Neural progenitor cell (in vitro differentiated cells): ENCODE measurements around the gene DMWD. TPM values are rescaled to one million over a fixed set of nuclear protein-coding genes. Genes with fewer than 3 reads are reported as not detected.
A peak's percentile ranks its signal among the peaks of the same experiment; 100 is the strongest.

Source experiments
- DNase-seq: peaks from one replicate; pipeline ENCODE4 v3.0.0-alpha.2; 2016; ENCODE audit warnings: low spot score
- H2AFZ ChIP-seq: fragments of 200-600 bp; sonication (generic); replicated peaks from 2 replicates; pipeline ENCODE4 v1.6.1; 2016; ENCODE audit warnings: antibody characterized with exemption
- H3F3A ChIP-seq: fragments of 200-600 bp; sonication (generic); 2 replicates; pipeline ENCODE4 v1.6.1; 2016; ENCODE audit warnings: antibody characterized with exemption, low read depth
- H3K27ac ChIP-seq: fragments of 200-600 bp; sonication (generic); 2 replicates; pipeline ENCODE4 v1.5.1; 2016; ENCODE audit warnings: mild to moderate bottlenecking
- H3K27me3 ChIP-seq: fragments of 200-600 bp; sonication (generic); 2 replicates; pipeline ENCODE4 v1.6.1; 2016; ENCODE audit warnings: mild to moderate bottlenecking, moderate library complexity
- H3K36me3 ChIP-seq: fragments of 200-600 bp; sonication (generic); 2 replicates; pipeline ENCODE4 v1.5.1; 2016
- H3K4me1 ChIP-seq: fragments of 200-600 bp; sonication (generic); 2 replicates; pipeline ENCODE4 v1.6.1; 2016; ENCODE audit warnings: mixed run types
- H3K4me2 ChIP-seq: fragments of 200-600 bp; sonication (generic); 2 replicates; pipeline ENCODE4 v1.6.1; 2016
- H3K4me3 ChIP-seq: fragments of 200-600 bp; sonication (generic); 2 replicates; pipeline ENCODE4 v1.5.1; 2016
- H3K79me2 ChIP-seq: fragments of 200-600 bp; sonication (generic); 2 replicates; pipeline ENCODE4 v1.6.1; 2016; ENCODE audit warnings: low read depth
- H3K9ac ChIP-seq: fragments of 200-600 bp; sonication (generic); 2 replicates; pipeline ENCODE4 v1.6.1; 2016
- H3K9me3 ChIP-seq: fragments of 200-600 bp; sonication (generic); 2 replicates; pipeline ENCODE4 v1.5.1; 2016; ENCODE audit warnings: low read depth
- H4K20me1 ChIP-seq: fragments of 200-600 bp; sonication (generic); 2 replicates; pipeline ENCODE4 v1.6.1; 2016; ENCODE audit warnings: low read depth
- H3K27ac Mint-ChIP-seq: 3 replicates; pipeline ENCODE4 v1.8.0; 2021; ENCODE audit warnings: mixed read lengths
- H3K27me3 Mint-ChIP-seq: 2 replicates; pipeline ENCODE4 v1.8.0; 2022; ENCODE audit warnings: low read depth, mild to moderate bottlenecking, inconsistent platforms, moderate library complexity, mixed read lengths; ENCODE audit not compliant: insufficient read depth
- H3K36me3 Mint-ChIP-seq: 3 replicates; pipeline ENCODE4 v1.8.0; 2021; ENCODE audit warnings: mixed read lengths
- H3K4me1 Mint-ChIP-seq: 3 replicates; pipeline ENCODE4 v1.8.0; 2021; ENCODE audit warnings: mixed read lengths
- H3K4me3 Mint-ChIP-seq: 3 replicates; pipeline ENCODE4 v1.8.0; 2021; ENCODE audit warnings: mild to moderate bottlenecking, moderate library complexity, mixed read lengths
- H3K9me3 Mint-ChIP-seq: 3 replicates; pipeline ENCODE4 v1.8.0; 2020; ENCODE audit warnings: mixed read lengths
- EZH2 ChIP-seq: fragments of 200-600 bp; sonication (generic); IDR thresholded peaks from 2 replicates; pipeline ENCODE4 v1.6.1; 2017; ENCODE audit warnings: antibody characterized with exemption, mild to moderate bottlenecking, moderate library complexity
- EZH2phosphoT487 ChIP-seq: fragments of 200-600 bp; sonication (generic); IDR thresholded peaks from 2 replicates; pipeline ENCODE4 v1.6.1; 2017; ENCODE audit warnings: antibody characterized with exemption
- total RNA-seq: library from RNA; depleted of rRNA; stranded (reverse); fragments of >200 nt; gene quantifications from 2 replicates; pipeline ENCODE4 v1.2.3, GENCODE V29; 2015; ENCODE audit warnings: low replicate concordance
- TF ChIP-seq, protein P1 (sequence below): fragments of 200-600 bp; sonication (generic); IDR thresholded peaks from 2 replicates; pipeline ENCODE4 v1.5.1; 2017; ENCODE audit warnings: antibody characterized with exemption, mild to moderate bottlenecking

The DMWD gene
- total RNA-seq, 1 donor from 2014 or later: 22.8 TPM

DNA sequence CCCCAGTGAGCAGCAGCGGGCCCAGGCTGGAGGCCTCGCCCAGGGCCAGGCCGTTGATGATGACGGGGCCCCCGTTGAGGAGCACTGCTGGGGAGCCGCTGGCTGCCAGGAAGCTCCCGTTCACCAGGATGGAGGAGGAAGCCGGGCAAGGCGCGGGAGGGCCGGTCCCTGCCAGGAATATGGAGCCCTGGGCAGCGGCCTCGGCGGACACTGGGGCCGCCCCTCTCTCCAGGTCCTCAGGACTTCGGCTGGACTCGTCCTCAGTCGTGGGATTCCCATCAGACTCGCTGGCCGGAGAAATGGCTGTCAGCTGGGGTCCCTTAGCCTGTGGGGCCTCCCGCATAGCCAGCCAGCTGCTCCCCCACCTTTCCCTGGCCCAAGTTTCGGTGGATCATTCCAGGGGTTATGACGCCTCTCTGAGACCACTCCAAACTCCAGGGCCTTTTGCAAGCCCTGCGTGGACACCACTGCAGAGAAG, 25.7 kb downstream of the DMWD start:
- no peaks in the 10 kb centered on the region for H3K27me3 ChIP-seq
- Mint-ChIP-seq H3K9me3 (no peaks in the 10 kb centered on the region), H3K27ac (peak overlapping the region; percentile 85), H3K27me3 (peaks cover 15% of the 10 kb centered on the region), H3K4me3 (peak overlapping the region; percentile 92), H3K4me1 (peaks cover 17% of the 10 kb centered on the region), H3K36me3 (no peaks in the 10 kb centered on the region)
- H3K9me3 ChIP-seq: no peaks in the 10 kb centered on the region
- peaks cover 50% of the 10 kb centered on the region for H3F3A ChIP-seq
- no peak overlapping the region for H2AFZ ChIP-seq
- H3K27ac ChIP-seq: peak overlapping the region; percentile 68
- H3K79me2 ChIP-seq: peaks cover 25% of the 10 kb centered on the region
- H3K4me3 ChIP-seq: peak overlapping the region; percentile 86
- DNase-seq: peak; percentile 56
- H3K36me3 ChIP-seq: no peaks in the 10 kb centered on the region
- TF ChIP-seq, protein P1, sequence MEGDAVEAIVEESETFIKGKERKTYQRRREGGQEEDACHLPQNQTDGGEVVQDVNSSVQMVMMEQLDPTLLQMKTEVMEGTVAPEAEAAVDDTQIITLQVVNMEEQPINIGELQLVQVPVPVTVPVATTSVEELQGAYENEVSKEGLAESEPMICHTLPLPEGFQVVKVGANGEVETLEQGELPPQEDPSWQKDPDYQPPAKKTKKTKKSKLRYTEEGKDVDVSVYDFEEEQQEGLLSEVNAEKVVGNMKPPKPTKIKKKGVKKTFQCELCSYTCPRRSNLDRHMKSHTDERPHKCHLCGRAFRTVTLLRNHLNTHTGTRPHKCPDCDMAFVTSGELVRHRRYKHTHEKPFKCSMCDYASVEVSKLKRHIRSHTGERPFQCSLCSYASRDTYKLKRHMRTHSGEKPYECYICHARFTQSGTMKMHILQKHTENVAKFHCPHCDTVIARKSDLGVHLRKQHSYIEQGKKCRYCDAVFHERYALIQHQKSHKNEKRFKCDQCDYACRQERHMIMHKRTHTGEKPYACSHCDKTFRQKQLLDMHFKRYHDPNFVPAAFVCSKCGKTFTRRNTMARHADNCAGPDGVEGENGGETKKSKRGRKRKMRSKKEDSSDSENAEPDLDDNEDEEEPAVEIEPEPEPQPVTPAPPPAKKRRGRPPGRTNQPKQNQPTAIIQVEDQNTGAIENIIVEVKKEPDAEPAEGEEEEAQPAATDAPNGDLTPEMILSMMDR: no peak
- H4K20me1 ChIP-seq: peaks cover 23% of the 10 kb centered on the region
- peak overlapping the region; percentile 59 for H3K9ac ChIP-seq
- peaks cover 34% of the 10 kb centered on the region for H3K4me1 ChIP-seq
- peak overlapping the region; percentile 99 for H3K4me2 ChIP-seq

DNA sequence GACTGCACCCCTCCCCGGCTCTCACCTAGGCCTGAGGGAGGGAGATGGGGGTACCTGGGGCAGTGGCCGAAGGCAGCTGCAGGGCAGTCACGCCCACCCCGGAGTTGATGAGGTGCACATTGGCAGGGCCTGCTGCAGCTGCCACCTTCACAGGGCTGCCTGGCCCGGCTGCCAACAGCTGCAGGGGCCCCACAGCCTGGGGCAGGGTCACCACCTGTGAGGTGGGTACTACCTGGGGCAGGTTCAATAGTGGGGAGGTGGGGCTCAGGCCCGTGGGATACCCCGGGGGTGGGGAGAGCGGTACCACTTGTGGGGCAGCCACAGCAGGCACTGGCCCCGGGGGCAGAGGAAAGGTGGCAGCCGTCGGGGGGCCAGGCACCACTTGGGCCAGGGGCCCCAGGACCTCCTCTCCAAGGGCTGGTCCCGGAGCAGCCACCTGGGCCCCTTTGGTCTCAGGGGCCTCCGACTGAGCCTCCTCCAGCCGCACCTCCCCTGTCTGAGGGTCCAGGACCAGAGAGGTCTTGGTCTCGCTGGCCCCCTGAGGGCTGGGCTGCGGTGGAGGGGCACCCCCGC, 26.3 kb downstream of the DMWD start:
- no peaks in the 10 kb centered on the region for H3K9me3 ChIP-seq
- H3K27ac ChIP-seq: no peak overlapping the region
- no peaks in the 10 kb centered on the region for H3K36me3 ChIP-seq
- H3K4me1 ChIP-seq: peaks cover 34% of the 10 kb centered on the region
- H3K4me1 Mint-ChIP-seq: peaks cover 17% of the 10 kb centered on the region
- peaks cover 19% of the 10 kb centered on the region for H4K20me1 ChIP-seq
- H3K4me3 Mint-ChIP-seq: peak overlapping the region; percentile 27
- H3K27ac Mint-ChIP-seq: no peak overlapping the region
- H3K9ac ChIP-seq: no peak overlapping the region
- no peaks in the 10 kb centered on the region for H3K9me3 Mint-ChIP-seq
- no peaks in the 10 kb centered on the region for H3K36me3 Mint-ChIP-seq
- H3K4me2 ChIP-seq: peak overlapping the region; percentile 99
- H3F3A ChIP-seq: peaks cover 44% of the 10 kb centered on the region
- no peak for DNase-seq
- H2AFZ ChIP-seq: no peak overlapping the region
- H3K27me3 ChIP-seq: no peaks in the 10 kb centered on the region
- H3K79me2 ChIP-seq: peaks cover 25% of the 10 kb centered on the region
- peaks cover 15% of the 10 kb centered on the region for H3K27me3 Mint-ChIP-seq
- TF ChIP-seq, protein P1: no peak
- TF ChIP-seq EZH2phosphoT487: no peak
- TF ChIP-seq EZH2: no peak
- peak overlapping the region; percentile 86 for H3K4me3 ChIP-seq

DNA sequence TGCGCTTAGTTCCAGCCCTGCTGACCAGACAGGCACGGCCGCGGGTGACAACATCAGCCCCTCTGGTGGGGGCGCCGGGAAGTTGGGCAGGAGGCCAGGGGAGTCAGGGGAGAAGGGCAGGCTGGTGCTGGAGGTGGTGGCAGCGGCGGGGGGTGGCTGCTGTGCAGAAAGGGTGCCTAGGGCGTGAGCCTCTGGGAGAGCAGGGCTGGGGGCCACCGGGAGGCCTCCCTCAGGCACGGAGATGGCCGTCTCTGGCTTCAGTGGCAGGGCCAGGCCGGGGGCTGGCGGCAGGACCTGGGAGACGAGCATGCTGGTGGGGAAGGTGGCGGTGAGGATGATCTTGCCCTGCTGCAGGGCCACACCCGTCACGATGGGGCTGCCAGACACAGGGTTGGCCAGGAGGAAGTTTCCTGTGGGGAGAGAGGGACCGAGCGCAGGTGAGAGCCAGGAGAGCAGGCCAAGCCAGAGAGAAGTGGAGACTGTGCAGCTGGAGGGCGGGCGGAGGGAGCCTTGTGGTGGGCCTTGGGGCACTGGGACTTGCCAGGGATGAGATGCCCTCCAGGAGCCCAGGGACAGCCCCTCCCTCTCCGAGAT, 26.8 kb downstream of the DMWD start:
- Histone ChIP-seq H3K9ac (no peak overlapping the region), H3K4me1 (peaks cover 29% of the 10 kb centered on the region), H3K4me2 (no peak overlapping the region), H3F3A (peaks cover 39% of the 10 kb centered on the region), H3K4me3 (no peak overlapping the region), H3K36me3 (no peaks in the 10 kb centered on the region), H3K27me3 (no peaks in the 10 kb centered on the region), H3K79me2 (peaks cover 25% of the 10 kb centered on the region), H4K20me1 (peaks cover 14% of the 10 kb centered on the region), H3K27ac (no peak overlapping the region), H2AFZ (no peak overlapping the region), H3K9me3 (no peaks in the 10 kb centered on the region)
- Mint-ChIP-seq H3K4me1 (peaks cover 12% of the 10 kb centered on the region), H3K9me3 (no peaks in the 10 kb centered on the region), H3K4me3 (peak overlapping the region; percentile 76), H3K36me3 (no peaks in the 10 kb centered on the region), H3K27ac (peak overlapping the region; percentile 30), H3K27me3 (peaks cover 12% of the 10 kb centered on the region)
- TF ChIP-seq, protein P1: no peak
- TF ChIP-seq EZH2phosphoT487 (no peak), EZH2 (no peak)
- DNase-seq: no peak
